ENCODE measurements around the gene PRSS36.
A peak's percentile ranks its signal among the peaks of the same experiment; 100 is the strongest.

The PRSS36 gene

DNA sequence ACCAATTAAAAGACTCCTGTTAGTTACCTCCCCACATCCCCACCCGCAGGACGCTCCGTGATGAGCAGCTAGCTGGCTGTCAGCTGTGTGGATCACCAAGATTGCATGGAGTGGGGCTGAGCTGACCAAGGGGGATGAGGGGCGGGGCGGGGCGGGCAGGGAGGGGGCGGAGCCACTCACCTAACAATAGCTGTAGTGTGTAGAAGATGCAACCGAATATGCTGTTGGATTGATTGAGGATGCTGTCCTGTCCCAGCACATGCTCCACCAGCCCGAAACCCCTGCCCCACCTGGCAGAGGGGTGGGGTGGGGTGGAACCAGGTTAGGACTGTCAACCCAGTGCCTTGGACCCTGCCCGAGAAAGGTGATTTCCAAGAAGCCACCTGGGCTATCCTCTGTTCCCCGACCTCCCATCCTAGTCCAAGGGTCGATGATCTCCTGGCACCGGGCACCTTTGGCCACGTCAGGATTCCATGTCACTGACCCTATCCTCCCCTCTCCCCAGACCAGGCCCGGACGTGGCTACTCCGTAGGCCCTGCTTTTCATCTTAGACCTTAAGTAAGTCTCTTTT lies 56.6 kb downstream of the PRSS36 start:
- Histone ChIP-seq H3K4me2 (ENCODE audit: insufficient read depth, low read length, poor library complexity, severe bottlenecking) (peak overlapping the region; percentile 43), H2BK120ac (ENCODE audit: low read depth, low read length) (no peak overlapping the region), H3K4me1 (ENCODE audit: control insufficient read depth in 2 of 2, insufficient read depth in 1 of 2, low read depth in 1 of 2, low read length in 2 of 2) (peaks cover 0 to 6% of the 10 kb centered on the region in 2 donors), H4K8ac (ENCODE audit: low read depth, low read length) (no peak overlapping the region), H3K23ac (ENCODE audit: low read depth, low read length, poor library complexity) (no peak overlapping the region), H3K4ac (ENCODE audit: low read length) (no peak overlapping the region), H3K9me3 (replicated peaks in 1 of 2; ENCODE audit: control insufficient read depth in 2 of 2, insufficient read depth in 1 of 2, low read depth in 1 of 2, low read length in 2 of 2) (peaks cover 0 to 6% of the 10 kb centered on the region in 2 donors), H3K27ac (replicated peaks; ENCODE audit: low read length) (no peak overlapping the region), H3K36me3 (replicated peaks in 1 of 2; ENCODE audit: control insufficient read depth in 2 of 2, insufficient read depth in 2 of 2, low read length in 2 of 2) (peaks cover 17 to 24% of the 10 kb centered on the region in 2 donors), H2AK5ac (ENCODE audit: low read depth, low read length) (no peak overlapping the region), H3K4me3 (ENCODE audit: low read length in 2 of 2) (peak overlapping the region in 1 of 2 donors; percentile 78), H2BK12ac (ENCODE audit: low read length) (no peak overlapping the region), H3K14ac (ENCODE audit: low read length) (no peak overlapping the region), H2BK5ac (ENCODE audit: low read length) (peak overlapping the region; percentile 75), H3K27me3 (ENCODE audit: control insufficient read depth in 3 of 3, insufficient read depth in 3 of 3, low read depth in 1 of 3, low read length in 3 of 3) (no peaks in the 10 kb centered on the region), H3K9ac (ENCODE audit: low read depth, low read length, poor library complexity) (no peak overlapping the region), H3K79me1 (ENCODE audit: low read depth, low read length) (peaks cover 5% of the 10 kb centered on the region), H2BK15ac (ENCODE audit: low read length) (no peak overlapping the region), H2AFZ (ENCODE audit: low read length) (no peak overlapping the region), H4K91ac (ENCODE audit: low read depth, low read length, poor library complexity) (no peak overlapping the region), H3K18ac (ENCODE audit: low read length) (no peak overlapping the region)
- peak; percentile 33 for DNase-seq (ENCODE audit: low spot score)
- no CpG with 5 or more reads among the region's 17 CpGs for WGBS, 2 donors (ENCODE audit: extremely low coverage in 2 of 2, insufficient read length in 2 of 2, insufficient replicate concordance in 1 of 2)

DNA sequence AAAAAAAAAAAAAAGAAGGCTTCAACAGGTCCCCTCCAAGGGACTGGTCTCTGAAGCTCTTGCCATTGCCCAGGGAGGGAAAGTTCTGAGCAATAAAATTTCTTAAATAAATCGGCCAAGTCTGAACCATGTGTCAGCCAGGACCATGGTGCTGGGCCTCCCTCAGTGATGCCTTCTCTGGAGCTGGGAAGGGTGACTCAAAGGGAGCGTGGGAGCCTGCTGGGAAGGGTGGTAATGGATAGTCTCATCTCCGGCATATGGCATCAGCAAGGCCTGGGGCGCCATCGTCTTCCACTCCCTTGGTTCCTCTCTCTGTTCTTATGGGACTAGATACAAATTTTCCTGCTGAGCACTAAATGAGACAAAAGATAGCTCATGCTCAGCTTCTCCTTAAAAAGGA lies 57.5 kb downstream of the PRSS36 start:
- Histone ChIP-seq H3K14ac (ENCODE audit: low read length) (no peak overlapping the region), H2AFZ (ENCODE audit: low read length) (no peak overlapping the region), H3K4ac (ENCODE audit: low read length) (no peak overlapping the region), H2AK5ac (ENCODE audit: low read depth, low read length) (no peak overlapping the region), H3K9me3 (replicated peaks in 1 of 2; ENCODE audit: control insufficient read depth in 2 of 2, insufficient read depth in 1 of 2, low read depth in 1 of 2, low read length in 2 of 2) (peaks cover 0 to 6% of the 10 kb centered on the region in 2 donors), H3K27me3 (ENCODE audit: control insufficient read depth in 3 of 3, insufficient read depth in 3 of 3, low read depth in 1 of 3, low read length in 3 of 3) (no peaks in the 10 kb centered on the region), H3K18ac (ENCODE audit: low read length) (no peak overlapping the region), H3K36me3 (replicated peaks in 1 of 2; ENCODE audit: control insufficient read depth in 2 of 2, insufficient read depth in 2 of 2, low read length in 2 of 2) (peaks cover 17 to 24% of the 10 kb centered on the region in 2 donors), H3K4me3 (ENCODE audit: low read length in 2 of 2) (no peak overlapping the region), H4K91ac (ENCODE audit: low read depth, low read length, poor library complexity) (no peak overlapping the region), H4K8ac (ENCODE audit: low read depth, low read length) (no peak overlapping the region), H3K4me2 (ENCODE audit: insufficient read depth, low read length, poor library complexity, severe bottlenecking) (no peak overlapping the region), H2BK12ac (ENCODE audit: low read length) (no peak overlapping the region), H3K27ac (replicated peaks; ENCODE audit: low read length) (no peak overlapping the region), H3K79me1 (ENCODE audit: low read depth, low read length) (peaks cover 5% of the 10 kb centered on the region), H2BK120ac (ENCODE audit: low read depth, low read length) (no peak overlapping the region), H2BK15ac (ENCODE audit: low read length) (no peak overlapping the region), H3K9ac (ENCODE audit: low read depth, low read length, poor library complexity) (no peak overlapping the region), H3K4me1 (ENCODE audit: control insufficient read depth in 2 of 2, insufficient read depth in 1 of 2, low read depth in 1 of 2, low read length in 2 of 2) (peaks cover 0 to 6% of the 10 kb centered on the region in 2 donors), H2BK5ac (ENCODE audit: low read length) (peak overlapping the region; percentile 75), H3K23ac (ENCODE audit: low read depth, low read length, poor library complexity) (no peak overlapping the region)
- WGBS, 2 donors (ENCODE audit: extremely low coverage in 2 of 2, insufficient read length in 2 of 2, insufficient replicate concordance in 1 of 2): no CpG with 5 or more reads among the region's 5 CpGs
- DNase-seq (ENCODE audit: low spot score): no peak

DNA sequence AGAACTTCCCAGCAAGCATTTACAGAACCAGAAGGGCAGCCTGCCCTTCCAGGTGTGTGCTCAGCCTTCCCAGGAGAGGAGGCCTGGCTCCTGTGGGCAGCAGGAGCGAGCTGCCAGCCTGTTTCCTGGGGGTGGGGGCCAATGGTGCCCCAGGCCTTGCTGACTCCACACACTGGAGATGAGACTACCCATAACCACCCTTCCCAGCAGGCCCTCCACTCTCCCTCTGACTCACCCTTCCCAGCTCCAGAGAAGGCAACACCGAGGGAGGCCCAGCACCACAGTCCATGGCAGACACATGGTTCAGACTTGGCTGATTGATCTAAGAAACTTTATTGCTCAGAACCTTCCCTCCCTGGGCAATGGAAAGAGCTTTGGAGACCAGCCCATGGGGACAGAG lies 59.3 kb downstream of the PRSS36 start:
- no peak for DNase-seq (ENCODE audit: low spot score)
- no peak overlapping the region for H3K4ac ChIP-seq (ENCODE audit: low read length)
- H3K9ac ChIP-seq (ENCODE audit: low read depth, low read length, poor library complexity): no peak overlapping the region
- H2BK15ac ChIP-seq (ENCODE audit: low read length): no peak overlapping the region
- peaks cover 5% of the 10 kb centered on the region for H3K79me1 ChIP-seq (ENCODE audit: low read depth, low read length)
- no peak overlapping the region for H2BK120ac ChIP-seq (ENCODE audit: low read depth, low read length)
- no peak overlapping the region for H2BK12ac ChIP-seq (ENCODE audit: low read length)
- H3K27me3 ChIP-seq (ENCODE audit: control insufficient read depth in 3 of 3, insufficient read depth in 3 of 3, low read depth in 1 of 3, low read length in 3 of 3): no peaks in the 10 kb centered on the region
- no peak overlapping the region for H3K27ac ChIP-seq (replicated peaks; ENCODE audit: low read length)
- H3K23ac ChIP-seq (ENCODE audit: low read depth, low read length, poor library complexity): no peak overlapping the region
- no peak overlapping the region for H3K4me3 ChIP-seq (ENCODE audit: low read length in 2 of 2)
- no peak overlapping the region for H2AK5ac ChIP-seq (ENCODE audit: low read depth, low read length)
- H3K4me1 ChIP-seq (ENCODE audit: control insufficient read depth in 2 of 2, insufficient read depth in 1 of 2, low read depth in 1 of 2, low read length in 2 of 2): peaks cover 0 to 6% of the 10 kb centered on the region in 2 donors
- H4K91ac ChIP-seq (ENCODE audit: low read depth, low read length, poor library complexity): no peak overlapping the region
- H2AFZ ChIP-seq (ENCODE audit: low read length): no peak overlapping the region
- H3K14ac ChIP-seq (ENCODE audit: low read length): no peak overlapping the region
- no peak overlapping the region for H3K4me2 ChIP-seq (ENCODE audit: insufficient read depth, low read length, poor library complexity, severe bottlenecking)
- no peak overlapping the region for H3K18ac ChIP-seq (ENCODE audit: low read length)
- peaks cover 17 to 24% of the 10 kb centered on the region in 2 donors for H3K36me3 ChIP-seq (replicated peaks in 1 of 2; ENCODE audit: control insufficient read depth in 2 of 2, insufficient read depth in 2 of 2, low read length in 2 of 2)
- no CpG with 5 or more reads among the region's 2 CpGs for WGBS, 2 donors (ENCODE audit: extremely low coverage in 2 of 2, insufficient read length in 2 of 2, insufficient replicate concordance in 1 of 2)
- H4K8ac ChIP-seq (ENCODE audit: low read depth, low read length): no peak overlapping the region
- no peak overlapping the region for H2BK5ac ChIP-seq (ENCODE audit: low read length)
- H3K9me3 ChIP-seq (replicated peaks in 1 of 2; ENCODE audit: control insufficient read depth in 2 of 2, insufficient read depth in 1 of 2, low read depth in 1 of 2, low read length in 2 of 2): peaks cover 0 to 6% of the 10 kb centered on the region in 2 donors

DNA sequence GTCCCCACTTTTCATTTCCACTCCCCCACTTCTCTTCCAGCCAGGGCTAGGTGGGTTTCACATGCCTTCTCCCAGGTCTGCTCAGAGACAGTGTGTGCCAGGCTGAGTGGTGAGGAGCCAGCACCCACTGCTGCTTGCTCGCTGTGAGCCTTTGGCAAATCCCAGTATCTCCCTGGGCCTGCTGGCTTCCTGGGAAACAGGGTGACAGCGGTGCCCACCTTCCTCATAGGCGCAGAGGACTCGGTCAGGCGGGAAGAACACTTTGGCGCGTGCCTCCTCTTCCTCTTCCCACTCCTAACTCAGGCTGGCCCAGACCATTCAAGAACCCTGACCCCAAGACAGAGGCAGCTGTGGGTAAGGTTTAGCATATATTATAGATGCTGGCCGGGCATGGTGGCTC lies 60.7 kb downstream of the PRSS36 start:
- no peak overlapping the region for H3K14ac ChIP-seq (ENCODE audit: low read length)
- no peak overlapping the region for H3K27ac ChIP-seq (replicated peaks; ENCODE audit: low read length)
- H3K4me2 ChIP-seq (ENCODE audit: insufficient read depth, low read length, poor library complexity, severe bottlenecking): no peak overlapping the region
- no peaks in the 10 kb centered on the region for H3K27me3 ChIP-seq (ENCODE audit: control insufficient read depth in 3 of 3, insufficient read depth in 3 of 3, low read depth in 1 of 3, low read length in 3 of 3)
- peak overlapping the region; percentile 53 for H3K4ac ChIP-seq (ENCODE audit: low read length)
- no peak overlapping the region for H2BK120ac ChIP-seq (ENCODE audit: low read depth, low read length)
- H3K18ac ChIP-seq (ENCODE audit: low read length): no peak overlapping the region
- H3K4me1 ChIP-seq (ENCODE audit: control insufficient read depth in 2 of 2, insufficient read depth in 1 of 2, low read depth in 1 of 2, low read length in 2 of 2): peaks cover 0 to 6% of the 10 kb centered on the region in 2 donors
- no peak overlapping the region for H3K23ac ChIP-seq (ENCODE audit: low read depth, low read length, poor library complexity)
- WGBS, 2 donors (ENCODE audit: extremely low coverage in 2 of 2, insufficient read length in 2 of 2, insufficient replicate concordance in 1 of 2): no CpG with 5 or more reads among the region's 8 CpGs
- H2BK5ac ChIP-seq (ENCODE audit: low read length): no peak overlapping the region
- no peak overlapping the region for H2BK12ac ChIP-seq (ENCODE audit: low read length)
- H3K9me3 ChIP-seq (replicated peaks in 1 of 2; ENCODE audit: control insufficient read depth in 2 of 2, insufficient read depth in 1 of 2, low read depth in 1 of 2, low read length in 2 of 2): peaks cover 0 to 2% of the 10 kb centered on the region in 2 donors
- no peak overlapping the region for H2BK15ac ChIP-seq (ENCODE audit: low read length)
- no peak overlapping the region for H2AK5ac ChIP-seq (ENCODE audit: low read depth, low read length)
- peak overlapping the region; percentile 43 for H4K8ac ChIP-seq (ENCODE audit: low read depth, low read length)
- H3K36me3 ChIP-seq (replicated peaks in 1 of 2; ENCODE audit: control insufficient read depth in 2 of 2, insufficient read depth in 2 of 2, low read length in 2 of 2): peaks cover 19 to 36% of the 10 kb centered on the region in 2 donors
- H3K9ac ChIP-seq (ENCODE audit: low read depth, low read length, poor library complexity): no peak overlapping the region
- H4K91ac ChIP-seq (ENCODE audit: low read depth, low read length, poor library complexity): no peak overlapping the region
- no peak overlapping the region for H2AFZ ChIP-seq (ENCODE audit: low read length)
- DNase-seq (ENCODE audit: low spot score): no peak
- no peak overlapping the region for H3K4me3 ChIP-seq (ENCODE audit: low read length in 2 of 2)
- H3K79me1 ChIP-seq (ENCODE audit: low read depth, low read length): peaks cover 5% of the 10 kb centered on the region
